HG02943 (cell line): ENCODE data around the gene SPTBN2.

Experiments used
- ATAC-seq: cut with Tn5 transposase; IDR thresholded peaks from one replicate; pipeline ENCODE4 v1.9.1; 2021; ENCODE audit warnings: mild to moderate bottlenecking, low read depth, moderate library complexity; ENCODE audit not compliant: unreplicated experiment

The SPTBN2 gene

DNA sequence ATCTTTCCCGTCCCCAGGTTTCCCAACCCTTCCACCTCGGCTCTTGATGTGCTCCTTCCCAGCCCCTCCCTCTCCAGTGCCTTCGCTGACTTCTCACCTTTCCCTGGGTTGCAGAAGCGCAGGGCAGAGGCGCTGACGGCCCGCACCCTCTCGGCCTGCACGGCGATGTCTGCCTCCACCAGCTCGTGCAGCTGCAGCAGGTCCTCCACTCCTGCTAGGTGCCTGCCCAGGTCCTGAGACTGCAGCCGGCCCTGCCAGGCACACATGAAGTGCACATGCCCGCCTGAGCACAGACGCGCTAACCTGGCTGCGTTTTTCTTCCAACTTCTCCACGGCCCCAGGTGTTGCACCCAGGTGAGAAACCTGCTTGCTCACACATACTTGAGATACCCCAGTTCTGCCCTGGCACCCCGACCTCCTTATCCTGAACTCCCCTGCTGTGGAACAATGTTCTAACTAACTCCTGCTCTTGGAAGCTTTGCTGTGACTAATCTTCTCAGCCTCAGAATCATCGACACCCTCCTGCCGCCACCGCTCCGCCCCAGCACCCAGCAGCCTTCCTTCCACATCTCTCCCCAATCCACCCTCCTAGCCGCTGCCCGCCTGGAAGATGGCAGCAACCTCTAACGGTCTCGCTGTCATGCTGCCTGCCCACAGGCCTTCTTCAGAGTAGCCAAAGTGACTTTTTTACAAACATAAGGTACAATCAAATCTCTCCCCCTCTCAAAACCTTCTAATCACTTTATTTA lies 23.3 kb downstream of the SPTBN2 start:
- ATAC-seq = no peak

DNA sequence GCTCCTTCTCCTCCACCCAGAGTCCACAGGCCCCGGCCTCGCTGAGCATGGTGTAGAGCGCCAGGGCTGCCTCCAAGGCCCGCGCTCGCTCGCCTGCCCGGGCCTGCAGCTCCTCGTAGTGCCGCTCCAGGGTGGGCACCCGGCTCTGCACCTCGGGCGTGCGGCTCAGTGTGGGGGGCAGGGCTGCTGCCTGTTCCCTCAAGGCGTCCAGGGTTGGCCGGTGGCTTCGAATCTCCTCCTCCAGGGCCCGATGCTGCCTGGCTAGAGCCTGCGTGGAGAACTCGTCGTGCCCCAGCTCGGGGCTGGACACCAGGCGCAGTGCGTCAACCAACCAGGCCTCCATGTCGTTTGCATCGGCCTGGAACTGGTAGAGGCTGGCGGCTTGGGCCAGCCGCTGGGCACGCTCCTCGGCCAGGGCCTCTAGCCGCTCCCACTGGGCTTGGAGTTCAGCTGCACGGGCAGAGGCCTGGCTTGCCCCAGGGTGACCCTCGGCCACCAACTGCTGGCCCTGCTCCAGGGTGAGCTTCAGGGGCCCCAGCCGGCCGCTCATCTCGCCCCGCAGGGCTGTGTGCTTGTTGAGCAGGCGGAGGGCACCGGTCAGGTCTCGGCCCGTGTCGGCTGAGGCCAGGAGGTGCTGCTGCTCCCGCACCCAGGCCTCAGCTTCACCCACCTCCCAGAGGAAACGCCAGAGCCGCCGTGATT lies 24.2 kb downstream of the SPTBN2 start:
- no peak for ATAC-seq

DNA sequence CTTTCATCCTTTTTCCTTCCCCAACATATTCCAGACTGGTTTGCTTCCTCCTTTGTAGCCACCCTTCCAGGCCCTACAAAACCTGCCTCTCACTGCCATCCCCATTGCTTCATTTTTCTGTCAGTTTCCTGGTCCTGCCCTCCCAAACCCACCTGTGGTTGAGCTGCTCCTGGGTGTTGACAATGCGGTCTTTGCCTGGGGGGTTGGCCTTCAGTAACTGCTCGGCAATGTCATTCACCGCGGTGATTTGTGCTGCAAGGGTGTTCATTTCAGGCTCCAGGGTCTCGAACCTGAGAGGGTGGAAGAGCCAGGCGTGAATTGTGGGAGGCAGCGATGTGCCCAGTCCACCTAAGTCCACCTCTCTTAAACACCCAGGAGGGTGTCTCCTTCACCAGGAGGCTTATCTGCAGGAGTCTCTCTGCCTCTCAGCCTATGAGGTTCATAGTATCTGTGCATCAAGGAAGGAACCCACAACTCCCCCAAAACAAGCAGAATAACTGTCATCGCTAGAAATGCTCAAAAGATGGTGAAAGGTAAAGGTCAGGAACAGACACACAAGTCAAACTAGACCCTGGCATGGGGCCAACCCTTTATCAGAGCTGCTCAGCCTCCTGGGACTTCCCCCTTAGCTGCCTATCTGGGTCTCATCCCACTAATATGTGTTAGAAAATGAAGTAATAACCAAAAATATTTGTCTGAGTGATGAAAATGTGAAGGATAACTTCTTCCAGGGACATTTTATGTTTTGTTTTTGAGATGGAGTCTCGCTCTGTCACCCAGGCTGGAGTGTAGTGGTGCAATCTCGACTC lies 27.4 kb downstream of the SPTBN2 start:
- no peak for ATAC-seq

DNA sequence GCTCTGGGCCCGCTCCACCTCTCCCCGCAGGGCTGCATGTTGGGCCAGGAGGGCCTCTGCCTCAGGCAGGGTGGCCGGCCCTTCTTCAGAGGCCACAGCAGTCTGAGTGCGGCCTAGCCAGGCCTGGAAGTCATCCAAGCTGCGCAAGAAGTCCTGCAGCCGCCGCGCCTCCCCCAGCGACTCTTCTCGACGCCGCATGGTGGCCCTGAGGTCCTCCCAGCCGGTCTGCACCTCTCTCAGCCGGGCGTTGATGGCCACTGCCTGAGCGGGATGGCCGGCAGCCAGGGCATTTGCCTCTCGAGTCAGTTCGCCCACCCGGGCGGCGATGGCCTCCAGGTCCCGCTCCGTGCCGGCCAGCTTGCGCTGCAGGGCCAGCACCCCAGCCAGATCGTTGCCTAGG lies 28.3 kb downstream of the SPTBN2 start:
- ATAC-seq = no peak

DNA sequence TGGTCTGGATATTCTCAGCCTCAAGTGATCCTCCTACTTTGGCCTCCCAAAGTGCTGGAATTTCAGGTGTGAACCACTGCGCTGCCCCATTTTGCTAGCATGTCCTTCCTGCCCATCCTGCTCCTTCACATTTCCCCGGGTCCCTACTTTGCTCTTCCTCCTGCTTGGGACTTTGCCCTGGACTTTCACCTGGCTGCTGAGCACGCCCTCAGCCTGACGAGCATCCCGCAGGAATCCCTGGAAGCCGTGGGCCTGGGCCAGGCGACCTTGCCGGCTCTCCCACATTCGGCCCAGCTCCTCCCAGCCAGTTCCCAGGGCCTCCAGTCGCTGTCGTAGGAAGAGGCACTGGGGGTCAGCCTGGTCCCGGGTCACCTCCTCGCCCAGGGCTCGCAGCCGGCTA lies 28.7 kb downstream of the SPTBN2 start:
- ATAC-seq = no peak

DNA sequence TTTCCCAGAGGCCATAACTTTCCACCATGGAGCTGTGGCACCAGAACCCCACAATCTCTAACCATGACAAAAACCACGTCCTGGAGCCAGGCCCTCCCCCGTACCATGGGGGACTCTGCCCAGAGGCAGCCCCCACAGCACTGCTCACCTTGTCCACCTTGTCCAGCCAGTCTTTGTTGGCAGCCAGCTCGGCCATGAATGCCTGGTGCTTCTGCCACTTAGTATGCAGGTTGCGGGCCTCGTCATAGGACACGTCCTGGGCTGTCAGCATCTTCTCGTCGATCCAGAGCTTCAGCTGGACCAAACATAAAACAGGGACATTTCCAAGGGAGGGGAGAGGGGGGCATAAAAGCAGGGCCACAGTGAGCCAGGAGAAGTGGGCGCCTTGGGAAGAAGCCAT lies 30.5 kb downstream of the SPTBN2 start:
- ATAC-seq = no peak

DNA sequence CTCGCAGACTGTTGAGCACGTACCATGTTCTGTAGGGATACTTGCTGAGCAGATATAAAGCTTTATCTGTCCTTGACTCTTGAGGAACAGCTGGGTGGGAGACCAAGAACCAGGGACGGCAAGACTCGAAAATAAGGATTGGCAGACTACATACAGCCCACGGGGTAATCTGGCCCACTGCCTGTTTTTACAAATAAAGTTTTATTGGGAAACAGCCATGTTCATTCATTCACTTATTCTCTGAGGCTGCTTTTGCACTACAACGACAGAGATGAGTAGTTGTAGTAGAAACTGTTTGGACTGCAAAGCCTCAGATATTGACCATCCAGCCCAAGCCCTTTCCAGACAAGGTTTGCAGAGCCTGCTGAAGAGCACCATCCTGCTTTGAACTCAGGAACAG lies 31.0 kb downstream of the SPTBN2 start:
- ATAC-seq = no peak

DNA sequence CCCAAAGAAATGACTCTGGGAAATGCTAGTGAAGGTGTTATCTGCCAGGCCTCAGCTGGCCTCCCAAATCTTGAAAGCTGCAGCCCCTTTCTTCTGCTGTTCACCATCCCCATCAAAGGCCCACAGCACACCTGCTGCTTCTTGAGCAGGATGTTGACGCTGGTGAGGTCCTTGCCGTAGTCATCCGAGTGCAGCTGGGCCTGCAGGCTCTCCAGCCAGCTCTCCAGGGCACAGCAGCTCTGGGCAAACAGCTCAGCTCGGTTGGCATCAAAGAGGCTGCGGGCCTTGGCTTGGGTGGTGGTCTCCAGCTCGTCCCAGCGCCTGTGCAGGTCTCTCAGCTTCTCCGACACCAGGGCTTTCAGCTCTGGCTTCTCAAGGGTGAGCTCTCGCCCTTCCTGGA lies 32.9 kb downstream of the SPTBN2 start:
- no peak for ATAC-seq

DNA sequence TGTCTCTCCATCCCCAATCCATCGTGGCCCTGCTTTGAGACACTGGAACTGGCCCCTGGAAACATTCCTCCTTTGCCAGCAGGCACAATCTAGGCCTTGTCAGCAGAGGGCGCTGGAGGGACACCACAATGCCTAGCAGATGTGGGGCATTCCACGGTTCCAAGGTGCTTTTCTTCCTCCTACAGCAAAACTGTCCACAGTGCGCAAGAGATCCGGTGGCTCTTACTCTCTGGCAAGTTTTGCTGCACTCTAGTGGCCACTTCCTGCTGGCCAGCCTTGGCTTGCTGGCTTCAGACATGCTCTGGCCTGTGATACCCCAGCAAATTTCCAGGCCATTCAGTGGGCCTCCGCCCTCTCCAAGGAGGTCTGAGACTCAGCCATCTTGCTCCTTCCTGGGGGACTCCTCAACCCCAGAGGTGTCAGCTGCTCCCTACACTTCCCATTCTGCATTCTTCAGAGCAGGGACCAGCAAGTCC lies 34.2 kb downstream of the SPTBN2 start:
- no peak for ATAC-seq

DNA sequence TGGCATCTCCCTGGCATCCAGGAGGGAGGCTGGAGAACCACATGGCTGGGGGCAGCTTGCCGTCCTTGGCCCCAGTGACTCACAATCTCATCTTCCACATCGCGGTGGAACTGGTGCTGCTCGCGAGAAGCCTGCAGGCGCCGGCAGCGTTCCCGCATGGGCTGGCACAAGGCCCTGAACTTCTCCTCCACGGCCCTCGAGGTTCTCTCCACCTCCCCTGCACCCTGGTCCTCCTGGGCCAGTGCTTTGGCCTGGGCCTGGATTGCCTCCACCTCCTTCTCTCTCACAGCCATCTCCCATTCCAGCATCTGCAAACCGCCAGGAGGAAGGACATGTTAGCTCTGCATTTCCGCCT lies 35.0 kb downstream of the SPTBN2 start:
- ATAC-seq = no peak

DNA sequence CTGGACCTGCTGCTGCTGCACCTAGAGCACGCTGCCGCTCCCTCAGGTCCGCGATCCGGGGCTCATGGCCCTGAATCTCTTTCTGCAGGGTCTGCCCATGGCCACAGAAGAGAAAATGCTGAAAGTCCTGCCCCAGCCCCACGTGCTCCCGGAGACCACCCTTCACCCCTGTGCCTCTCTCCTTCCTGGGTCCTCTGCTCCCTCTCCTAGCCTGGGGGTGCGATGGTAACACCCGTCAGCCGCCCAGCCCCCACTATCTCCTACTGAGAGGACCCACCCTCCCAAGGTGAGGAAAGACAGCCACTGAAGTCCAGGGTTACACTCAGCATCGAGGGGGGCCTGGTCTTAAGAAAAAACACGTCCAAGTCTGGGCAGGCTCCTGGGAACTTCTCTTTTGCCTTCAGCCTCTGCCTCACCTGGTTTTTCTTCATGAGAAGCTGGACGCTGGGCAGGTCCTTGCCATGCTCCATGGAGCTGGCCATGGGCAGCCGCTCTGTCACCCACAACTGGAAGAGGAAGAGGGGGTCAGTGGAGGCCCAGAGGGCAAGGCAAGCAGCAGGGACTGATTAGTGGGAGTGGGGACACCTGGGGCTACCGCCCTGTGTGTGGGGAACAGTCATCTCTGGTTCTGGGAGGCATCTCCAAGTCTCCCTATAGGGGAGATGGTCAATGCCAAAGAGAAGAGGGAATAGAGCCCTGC lies 35.5 kb downstream of the SPTBN2 start:
- ATAC-seq = no peak

DNA sequence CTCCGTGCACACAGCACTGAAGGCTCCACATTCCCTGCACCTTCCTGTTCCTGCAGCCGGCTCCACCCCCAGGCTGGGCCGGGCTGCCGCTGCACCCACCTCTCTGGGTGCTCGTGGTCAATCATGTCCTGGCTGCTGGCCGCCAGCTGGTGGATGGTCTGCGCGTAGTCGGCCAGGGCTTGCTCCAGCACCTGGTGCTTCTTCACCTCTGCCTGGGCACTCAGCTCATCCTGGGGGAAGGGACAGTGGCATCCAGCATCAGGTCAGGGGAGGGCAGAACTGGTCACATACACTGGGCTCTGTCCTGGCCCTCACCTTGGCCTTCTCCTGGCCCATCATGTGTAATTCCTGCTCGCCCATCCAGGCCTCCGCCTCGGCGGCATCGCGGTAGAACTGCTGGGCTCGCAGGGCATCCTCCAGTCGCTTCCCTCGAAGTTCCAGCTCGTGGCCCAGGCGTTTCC lies 36.1 kb downstream of the SPTBN2 start:
- ATAC-seq = no peak

DNA sequence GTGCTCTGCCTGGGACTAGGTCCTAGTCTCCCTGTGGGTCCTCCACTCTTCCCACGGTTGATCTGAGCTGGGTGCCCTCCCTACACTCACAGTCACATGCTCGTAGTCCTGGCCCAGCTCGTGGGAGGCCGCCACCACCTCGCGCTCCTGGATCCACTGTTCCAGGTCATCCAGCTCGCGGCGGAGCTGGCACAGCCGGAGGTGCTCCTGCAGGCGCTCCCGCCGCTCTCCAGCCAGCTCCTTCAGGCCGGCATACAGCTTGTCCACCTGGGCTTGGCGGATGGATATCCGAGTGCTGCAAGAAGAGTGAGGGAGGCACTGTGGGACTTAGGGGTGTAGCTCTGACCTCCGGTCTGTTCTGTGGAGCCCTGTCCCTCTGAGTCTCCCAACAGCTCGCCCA lies 36.6 kb downstream of the SPTBN2 start:
- ATAC-seq = no peak

DNA sequence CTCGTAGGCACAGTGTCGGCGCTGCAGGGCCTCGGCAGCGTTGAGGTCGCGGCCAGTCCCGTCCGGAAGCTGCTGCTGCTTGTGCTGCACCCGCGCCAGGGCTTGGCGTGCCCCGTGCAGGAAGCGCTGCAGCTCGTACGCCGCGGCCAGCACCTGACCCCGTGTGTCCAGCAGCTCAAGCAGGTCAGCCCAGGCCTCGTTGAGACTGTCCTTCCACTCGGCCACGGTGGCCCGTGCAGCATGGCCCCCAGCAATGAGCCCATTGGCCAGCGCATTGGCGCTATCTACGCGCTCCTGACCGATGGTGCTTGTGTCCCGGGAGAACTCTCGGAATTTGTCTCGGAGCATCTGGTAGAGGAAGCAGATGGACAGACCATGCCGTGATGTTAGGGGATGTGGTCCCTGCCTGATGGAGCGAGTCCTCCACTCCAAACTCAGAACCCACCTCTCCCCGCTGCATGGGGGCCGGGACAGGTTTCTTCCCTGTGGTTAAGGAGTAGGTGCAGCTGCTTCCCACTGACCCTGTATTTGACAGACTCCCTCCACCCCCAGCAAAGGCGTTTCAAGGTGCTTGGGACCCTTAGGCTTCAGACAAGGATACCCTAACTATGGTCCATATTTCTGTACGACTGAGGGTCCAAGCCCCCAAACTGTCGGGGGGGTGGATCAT lies 37.6 kb downstream of the SPTBN2 start:
- ATAC-seq = no peak

DNA sequence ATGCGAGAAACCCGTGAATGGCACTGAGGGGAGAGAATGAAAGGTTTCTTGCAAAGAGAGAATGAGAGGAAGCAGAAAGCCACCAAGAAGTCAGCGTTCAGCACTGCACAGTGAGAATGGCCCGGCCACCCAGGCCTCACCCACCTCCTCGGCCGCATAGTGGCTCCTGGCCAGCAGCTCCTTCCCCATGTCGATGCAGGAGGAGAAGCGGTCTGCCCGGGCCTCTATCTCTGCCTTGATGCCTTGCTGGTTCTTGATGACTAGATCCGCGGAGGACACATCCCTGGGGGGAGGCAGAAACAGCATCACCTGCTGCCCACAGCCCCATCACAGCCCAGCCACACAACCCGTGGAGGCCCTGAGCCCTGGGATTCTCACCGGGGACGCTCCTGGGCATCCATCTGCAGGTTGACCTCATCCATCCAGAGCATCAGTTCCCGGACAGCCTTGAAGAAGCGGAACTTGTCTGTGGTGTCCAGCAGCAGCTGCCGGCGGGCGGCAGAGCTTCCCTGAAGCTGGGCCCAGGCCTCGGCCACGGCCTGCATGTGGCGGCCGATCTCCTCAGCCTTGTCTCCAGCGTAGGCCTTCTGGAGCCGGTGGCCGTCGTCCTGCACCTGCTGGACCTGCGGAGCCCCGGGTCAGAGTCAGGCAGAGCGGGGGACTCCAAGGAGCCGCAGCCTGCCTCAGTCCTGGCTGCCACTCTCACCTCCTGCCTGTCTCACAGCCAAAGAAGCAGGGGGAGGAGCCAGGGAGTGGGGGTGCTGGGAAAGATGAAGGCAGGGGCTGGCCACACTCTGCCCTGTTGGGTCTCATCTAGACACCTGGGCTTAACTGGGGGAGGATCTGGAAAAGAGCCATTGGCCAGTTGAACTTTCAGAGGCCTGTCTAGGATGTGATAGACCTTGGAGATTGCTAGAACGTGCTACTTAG lies 39.1 kb downstream of the SPTBN2 start:
- no peak for ATAC-seq

DNA sequence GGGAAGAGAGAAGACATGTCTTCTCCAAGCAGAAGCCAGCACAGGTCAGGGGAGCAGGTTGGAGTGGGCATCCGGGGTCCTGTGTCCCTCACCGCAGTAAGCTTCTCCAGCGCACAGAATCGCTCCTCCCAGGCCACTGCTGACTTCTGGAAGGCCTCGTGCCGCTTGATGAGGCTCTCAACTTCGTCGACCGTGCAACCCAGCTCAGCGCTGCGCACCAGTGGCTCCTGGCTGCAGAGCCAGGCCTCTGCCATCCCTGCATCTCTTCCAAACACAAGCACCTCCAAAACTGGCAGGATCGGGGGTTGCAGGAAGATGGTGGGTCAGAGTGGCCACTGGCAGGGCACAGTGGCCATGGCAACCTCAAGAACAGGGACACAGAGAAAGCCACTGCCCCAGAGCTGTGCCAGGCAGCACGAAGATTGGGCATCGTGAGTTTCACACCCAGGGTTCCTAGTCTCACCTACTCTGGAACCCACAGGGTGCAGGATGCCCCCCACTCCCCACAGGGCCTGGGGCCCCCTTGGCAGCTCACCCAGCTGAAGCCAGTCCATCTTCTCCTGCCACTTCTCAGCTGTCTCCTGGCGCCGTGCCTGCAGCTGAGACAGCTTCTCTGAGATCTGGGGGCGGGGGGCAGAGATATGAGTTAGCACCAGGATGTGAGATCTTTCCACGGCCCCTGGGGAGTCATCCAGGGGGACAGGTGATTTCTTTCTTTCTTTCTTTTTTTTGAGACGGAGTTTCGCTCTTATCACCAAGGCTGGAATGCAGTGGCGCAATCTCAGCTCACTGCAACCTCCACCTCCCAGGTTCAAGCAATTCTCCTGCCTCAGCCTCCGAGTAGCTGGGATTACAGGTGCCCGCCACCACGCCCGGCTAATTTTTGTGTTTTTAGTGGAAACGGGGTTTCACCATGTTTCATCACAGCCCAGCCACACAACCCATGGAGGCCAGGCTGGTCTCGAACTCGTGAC lies 40.2 kb downstream of the SPTBN2 start:
- ATAC-seq = no peak

DNA sequence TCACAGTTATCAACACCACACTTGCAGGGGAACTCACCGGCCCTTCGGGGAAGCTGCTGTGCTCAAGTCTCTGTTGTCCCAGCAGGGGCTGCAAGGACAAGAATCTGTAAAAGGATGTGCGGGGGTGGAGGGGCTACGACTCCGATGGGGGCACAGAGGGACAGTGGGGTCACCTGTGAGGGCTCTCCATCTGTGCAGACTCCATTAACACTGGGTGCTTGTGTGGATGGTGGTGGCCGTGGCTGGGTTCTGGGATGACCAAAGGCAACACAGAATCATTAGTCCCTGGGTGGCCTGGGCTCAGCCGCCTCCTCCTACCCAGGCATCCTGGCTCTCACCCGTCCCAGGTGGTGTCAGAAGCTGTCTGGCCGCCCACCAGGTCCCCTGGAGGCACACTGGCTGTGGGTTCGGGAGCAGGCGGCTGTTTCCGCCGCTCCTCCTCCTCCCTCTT lies 41.2 kb downstream of the SPTBN2 start:
- ATAC-seq = no peak
